GM19193 (cell line): ENCODE data around the gene CYP4A22.

Experiments used
- POLR2A ChIP-seq: IDR thresholded peaks from 4 replicates; pipeline ENCODE4 v1.6.1; 2011; ENCODE audit not compliant: insufficient read depth, insufficient read length; ENCODE audit errors: extremely low read depth

The CYP4A22 gene

DNA sequence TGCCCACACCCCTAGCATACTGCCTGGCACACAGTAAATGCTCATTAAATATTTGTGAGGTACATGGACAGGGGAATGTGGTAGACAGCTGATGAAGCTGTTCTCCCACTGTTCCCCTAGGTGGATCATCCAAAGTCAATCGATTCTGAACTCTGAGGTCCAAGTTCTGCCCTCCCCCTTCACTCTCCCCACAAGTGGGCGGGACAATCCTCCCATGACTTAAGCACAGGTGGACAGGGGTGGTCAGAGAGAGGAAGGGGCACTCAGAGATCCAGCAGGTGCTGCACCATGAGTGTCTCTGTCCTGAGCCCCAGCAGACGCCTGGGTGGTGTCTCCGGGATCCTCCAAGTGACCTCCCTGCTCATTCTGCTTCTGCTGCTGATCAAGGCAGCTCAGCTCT lies at the start of gene CYP4A22:
Gene CYP4A22 (plus strand): TSS at position 244 of the 400 bp plus-strand sequence. CDS start 45 bp downstream, at position 289.
- no peak for TF ChIP-seq POLR2A

GRCh38 chr1:47104816-47105215 lies 32.4 kb upstream of the CYP4A22 start:
- no peak for TF ChIP-seq POLR2A

- TF ChIP-seq POLR2A, result no peak
Observed at GRCh38 chr1:47106792-47107191, 30.4 kb upstream of the CYP4A22 start.

DNA sequence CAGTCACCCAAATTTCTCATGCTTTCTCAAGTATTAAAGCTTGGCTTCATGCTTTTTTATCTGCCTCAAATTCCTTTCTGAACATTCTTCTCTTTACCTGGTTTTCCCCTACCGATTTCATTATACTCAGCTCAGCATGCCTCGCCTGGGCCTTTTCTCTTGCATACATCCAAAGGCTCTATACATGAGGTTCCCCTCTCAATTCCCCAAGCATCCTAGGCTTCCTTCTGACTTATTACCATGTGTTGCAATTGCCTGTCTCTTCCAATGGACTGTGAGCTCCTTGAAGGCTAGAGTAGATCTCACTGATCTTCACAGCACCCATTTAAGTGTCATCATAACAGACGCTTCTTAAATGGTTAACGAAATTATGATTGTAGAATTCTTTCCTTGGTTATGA lies 24.1 kb upstream of the CYP4A22 start:
- TF ChIP-seq POLR2A, result no peak

DNA sequence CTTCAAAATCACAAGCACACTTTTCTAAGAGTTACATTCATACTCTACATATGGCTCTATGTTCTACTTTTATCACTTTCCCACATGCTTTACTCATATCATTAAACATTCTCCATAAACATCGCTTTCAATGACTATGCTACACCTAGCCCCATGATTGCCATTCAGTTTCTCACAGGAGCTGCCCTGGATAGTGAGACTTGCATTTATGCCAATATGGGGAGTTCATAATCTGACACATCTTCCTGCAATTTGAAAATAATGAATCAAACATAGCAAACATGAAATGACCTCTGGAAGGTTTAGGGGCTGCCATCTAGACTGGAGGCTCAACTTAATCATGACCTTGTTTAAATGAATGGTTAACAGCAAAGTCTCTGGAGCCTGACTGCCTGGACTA lies 9.0 kb upstream of the CYP4A22 start:
- TF ChIP-seq POLR2A, result no peak

DNA sequence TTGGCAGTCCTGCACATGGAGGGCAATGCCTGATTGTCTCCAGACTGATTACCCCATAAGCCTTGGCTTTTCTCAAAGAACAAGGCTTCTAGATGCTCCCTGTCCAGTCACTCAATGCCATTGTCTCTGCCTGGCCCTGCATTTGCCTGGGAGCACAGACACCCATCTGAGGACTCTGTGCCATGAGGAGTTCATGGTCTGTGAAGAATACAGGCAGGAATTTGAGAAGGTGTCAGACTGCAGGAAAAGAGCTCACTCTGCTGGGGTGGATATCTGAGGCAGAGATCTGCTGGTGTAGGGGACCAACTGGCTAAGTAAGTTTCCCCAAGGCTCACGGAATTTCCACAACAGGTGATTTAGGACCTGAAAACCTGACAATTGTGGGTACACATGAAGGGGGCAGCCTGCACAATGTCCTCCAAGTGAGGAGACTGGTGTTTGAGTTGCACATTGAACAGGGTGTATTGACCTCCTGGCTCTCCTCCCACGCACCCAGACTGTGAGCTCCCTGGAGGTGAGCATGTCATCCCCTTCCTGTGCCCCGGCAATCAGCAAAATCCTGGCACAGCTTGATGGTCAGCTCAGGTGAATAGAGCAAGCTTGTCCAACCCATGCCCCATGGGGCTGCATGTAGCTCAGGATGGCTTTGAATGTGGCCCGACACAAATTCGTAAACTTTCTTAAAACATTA lies 829 bp downstream of the CYP4A22 start:
- no peak for TF ChIP-seq POLR2A

- no peak for TF ChIP-seq POLR2A
Observed at GRCh38 chr1:47147047-47147785, 10.0 kb downstream of the CYP4A22 start.

DNA sequence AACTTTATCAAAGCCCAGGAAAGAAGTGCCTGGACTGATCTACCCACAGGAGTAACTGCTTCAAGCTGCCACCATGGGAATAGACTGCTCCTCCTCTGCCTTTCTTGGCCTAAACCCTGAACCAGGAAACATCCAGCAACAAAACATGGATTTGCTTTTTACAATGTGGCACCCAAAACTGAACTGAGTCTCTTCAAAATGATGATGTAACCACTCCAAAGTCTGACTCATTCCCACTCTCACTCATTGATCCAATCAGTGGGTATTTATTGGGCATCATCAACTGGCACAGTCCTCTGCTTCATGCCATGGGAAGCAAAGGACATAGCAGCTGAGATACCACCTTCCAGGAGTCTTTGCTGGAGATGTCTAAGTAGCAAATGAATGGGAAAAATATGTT lies 23.5 kb downstream of the CYP4A22 start:
- TF ChIP-seq POLR2A, result no peak

DNA sequence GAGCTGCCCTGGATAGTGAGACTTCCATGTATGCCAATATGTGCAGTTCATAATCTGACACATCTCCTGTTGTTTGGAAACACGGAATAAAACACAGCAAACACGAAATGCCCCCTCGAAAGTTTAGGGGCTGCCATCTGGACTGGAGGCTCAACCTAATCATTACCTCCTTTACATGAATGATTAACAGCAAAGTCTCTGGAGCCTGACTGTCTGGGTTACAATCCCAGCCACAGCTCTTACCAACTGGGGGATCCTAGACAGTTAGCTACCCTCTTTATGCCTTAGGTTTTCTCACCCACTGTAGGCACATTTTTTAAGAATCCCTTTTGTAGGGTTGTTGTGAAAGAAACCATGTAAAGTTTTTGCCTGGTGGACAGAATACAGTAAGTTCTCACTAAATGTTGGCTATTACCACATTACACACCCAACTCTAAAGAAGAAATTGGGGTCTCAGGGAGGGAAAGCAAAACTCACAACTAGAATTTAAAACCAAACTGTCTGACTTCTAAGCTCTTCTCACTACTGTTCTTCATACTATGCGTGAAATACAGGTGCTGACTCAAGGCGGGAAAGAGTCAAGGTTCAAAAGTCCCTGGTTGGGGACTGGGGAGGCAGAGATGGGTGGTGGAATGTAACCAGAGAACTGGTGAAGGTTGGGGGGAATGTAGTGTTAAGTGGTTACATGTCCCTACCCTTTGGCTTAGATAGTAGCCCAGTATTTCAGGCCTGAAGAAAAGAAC lies 24.2 kb downstream of the CYP4A22 start:
- no peak for TF ChIP-seq POLR2A

GRCh38 chr1:47164552-47164951 lies 27.3 kb downstream of the CYP4A22 start:
- TF ChIP-seq POLR2A, result no peak

GRCh38 chr1:47172782-47173181 lies 35.5 kb downstream of the CYP4A22 start:
- TF ChIP-seq POLR2A, result no peak

GRCh38 chr1:47174656-47175020 lies 37.4 kb downstream of the CYP4A22 start:
- TF ChIP-seq POLR2A, result no peak

DNA sequence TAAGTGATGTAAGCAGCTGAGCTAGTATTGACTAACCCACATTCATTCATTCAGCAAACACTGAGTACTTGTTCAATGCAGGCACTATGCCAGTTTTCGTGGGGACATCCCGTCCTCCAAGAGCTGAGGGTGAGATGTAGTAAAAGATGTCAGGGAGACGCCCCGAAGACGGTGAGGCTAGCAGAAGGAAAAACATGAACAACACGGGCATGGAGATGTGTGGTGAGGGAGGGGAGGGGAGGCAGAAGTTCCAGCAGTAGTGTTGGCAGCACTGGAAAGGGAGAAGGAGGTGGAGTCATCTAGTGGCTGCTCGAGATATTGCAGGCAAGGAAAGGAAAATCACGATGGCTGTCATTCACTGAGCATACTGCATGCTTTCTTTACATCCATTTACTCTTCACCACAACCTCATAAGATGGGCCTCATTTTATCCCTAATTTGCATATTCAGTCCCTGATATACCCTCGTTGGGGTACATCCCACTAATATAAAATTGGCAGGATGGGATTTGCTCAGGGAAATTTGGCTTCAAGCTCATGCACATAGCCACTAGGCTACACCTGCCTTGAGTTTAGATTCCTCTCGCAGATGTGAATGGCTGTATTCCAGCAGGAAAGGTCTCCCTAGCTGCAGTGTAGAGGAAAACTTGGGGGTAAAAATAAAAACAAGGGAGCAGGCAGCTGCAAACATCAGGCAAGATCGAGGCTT lies 38.1 kb downstream of the CYP4A22 start:
- TF ChIP-seq POLR2A, result no peak

DNA sequence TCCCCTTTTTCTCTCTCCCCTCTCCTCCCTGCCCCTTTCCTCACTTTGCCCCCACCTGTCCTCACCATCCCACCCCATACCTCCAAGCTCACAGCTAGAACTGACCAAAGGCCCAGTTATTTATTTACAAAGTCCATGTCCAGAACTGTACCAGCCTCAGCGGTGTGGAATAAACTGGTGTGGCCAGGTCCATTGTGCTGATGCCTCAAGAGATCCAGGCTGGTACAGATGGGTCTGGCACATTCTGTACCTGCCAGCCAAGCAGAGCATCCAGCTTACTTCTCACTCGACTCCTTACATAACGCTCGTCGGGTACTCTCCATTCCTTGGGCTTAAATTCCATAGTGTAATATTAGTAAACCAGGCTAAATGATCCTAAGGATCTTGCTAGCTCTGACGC lies 40.8 kb downstream of the CYP4A22 start:
- TF ChIP-seq POLR2A, result no peak

DNA sequence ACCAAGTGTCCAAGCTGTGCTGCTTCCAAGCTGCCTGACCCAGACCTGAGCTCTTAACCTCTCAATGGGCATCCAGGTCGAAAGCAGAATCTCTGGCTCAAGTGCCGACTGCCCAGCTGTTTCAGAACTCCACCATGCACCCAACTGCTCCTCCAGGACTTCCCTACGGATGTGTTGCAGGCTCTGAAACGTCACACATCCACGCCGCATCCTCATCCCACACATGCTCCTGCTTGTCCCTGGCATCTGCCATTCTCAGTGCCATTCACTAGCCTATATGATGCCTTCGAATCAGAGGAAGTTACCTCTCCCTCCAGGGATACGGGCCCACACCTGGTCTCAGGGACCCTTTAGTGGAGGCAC lies 41.4 kb downstream of the CYP4A22 start:
- TF ChIP-seq POLR2A, result no peak
